H1 (cell line): ENCODE results near the gene ACOT12.

Experiments
- BACH1 ChIP-seq: IDR thresholded peaks from 2 replicates; pipeline ENCODE4 v1.6.1; 2012; ENCODE audit warnings: low read length, improper control_type of control experiment
- CTCF ChIP-seq, 3 experiments: IDR thresholded peaks; 1 replicate in 2 of 3; 2 replicates in 1 of 3; pipeline versions ENCODE4 v1.5.1 to v1.6.1; 2011; ENCODE audit warnings: low read length in 3 of 3, mild to moderate bottlenecking in 3 of 3, inconsistent platforms in 2 of 3, low read depth in 1 of 3, moderate library complexity in 1 of 3; ENCODE audit not compliant: insufficient read depth in 1 of 3; ENCODE audit errors: control extremely low read depth in 1 of 3
- EGR1 ChIP-seq: IDR thresholded peaks from 2 replicates; pipeline ENCODE4 v1.6.1; 2011; ENCODE audit warnings: low read depth, low read length, borderline replicate concordance

- TF ChIP-seq BACH1 = no peak
- TF ChIP-seq EGR1 = no peak
- TF ChIP-seq CTCF (IDR thresholded peaks at IDR 0.05; ENCODE audit: control extremely low read depth in 1 of 3, insufficient read depth in 1 of 3, low read depth in 1 of 3, low read length in 3 of 3) = no peak
Observed at GRCh38 chr5:81363093-81363871, 30.7 kb downstream of the ACOT12 start.
